ENCODE data around the gene OR4C45.
"Not testable (repeated sequence)": the region's sequence is repeated elsewhere in the genome, so short reads cannot be mapped to it uniquely, and the experiment has no call there.

The OR4C45 gene

GRCh38 chr11:50032574-50032973, at the start of gene OR4C45:
OR4C45 (plus strand) TSS chr11:50032874.
- Histone ChIP-seq H3K27me3 (ENCODE audit: insufficient read depth, low read depth, severe bottlenecking) (no peaks in the 10 kb centered on the region), H3K9me3 (ENCODE audit: severe bottlenecking) (no peaks in the 10 kb centered on the region), H3K36me3 (no peaks in the 10 kb centered on the region), H3K27ac (no peak within 1 kb of the TSS), H3K4me3 (ENCODE audit: low read depth, low read length) (no peak within 1 kb of the TSS)
- no peak for DNase-seq
- no peak for TF ChIP-seq CTCF (IDR thresholded peaks at IDR 0.05; ENCODE audit: low read depth, low read length)

- no peaks in the 10 kb centered on the region for H3K36me3 ChIP-seq
- no peaks in the 10 kb centered on the region for H3K27me3 ChIP-seq (ENCODE audit: insufficient read depth, low read depth, severe bottlenecking)
- no peaks in the 10 kb centered on the region for H3K9me3 ChIP-seq (ENCODE audit: severe bottlenecking)
- TF ChIP-seq CTCF (IDR thresholded peaks at IDR 0.05; ENCODE audit: low read depth, low read length): peak; percentile 68
- DNase-seq: peak; percentile 63
- H3K4me3 ChIP-seq (ENCODE audit: low read depth, low read length): no peak overlapping the region
- H3K27ac ChIP-seq: no peak overlapping the region
Measured at GRCh38 chr11:49995565-49995964, 37.1 kb upstream of the OR4C45 start.

GRCh38 chr11:50030193-50030592, 2.5 kb upstream of the OR4C45 start:
- no peak for TF ChIP-seq CTCF (IDR thresholded peaks at IDR 0.05; ENCODE audit: low read depth, low read length)
- H3K4me3 ChIP-seq (ENCODE audit: low read depth, low read length): no peak overlapping the region
- no peaks in the 10 kb centered on the region for H3K9me3 ChIP-seq (ENCODE audit: severe bottlenecking)
- no peak for DNase-seq
- H3K27me3 ChIP-seq (ENCODE audit: insufficient read depth, low read depth, severe bottlenecking): no peaks in the 10 kb centered on the region
- no peaks in the 10 kb centered on the region for H3K36me3 ChIP-seq
- no peak overlapping the region for H3K27ac ChIP-seq

- H3K9me3 ChIP-seq (ENCODE audit: severe bottlenecking); DNase-seq; H3K36me3 ChIP-seq; H3K27me3 ChIP-seq (ENCODE audit: insufficient read depth, low read depth, severe bottlenecking); H3K27ac ChIP-seq; H3K4me3 ChIP-seq (ENCODE audit: low read depth, low read length): not testable (repeated sequence)
Measured at GRCh38 chr11:50036239-50036638, 3.6 kb downstream of the OR4C45 start.

GRCh38 chr11:50037251-50037650, 4.6 kb downstream of the OR4C45 start:
- no peak for TF ChIP-seq CTCF (IDR thresholded peaks at IDR 0.05; ENCODE audit: low read depth, low read length)
- Histone ChIP-seq H3K27ac (no peak overlapping the region), H3K9me3 (ENCODE audit: severe bottlenecking) (no peaks in the 10 kb centered on the region), H3K4me3 (ENCODE audit: low read depth, low read length) (no peak overlapping the region), H3K36me3 (no peaks in the 10 kb centered on the region), H3K27me3 (ENCODE audit: insufficient read depth, low read depth, severe bottlenecking) (no peaks in the 10 kb centered on the region)
- DNase-seq: no peak

GRCh38 chr11:50044647-50045046, 12.0 kb downstream of the OR4C45 start:
- H3K9me3 ChIP-seq (ENCODE audit: severe bottlenecking): no peaks in the 10 kb centered on the region
- TF ChIP-seq CTCF (IDR thresholded peaks at IDR 0.05; ENCODE audit: low read depth, low read length): no peak
- no peak overlapping the region for H3K27ac ChIP-seq
- no peaks in the 10 kb centered on the region for H3K27me3 ChIP-seq (ENCODE audit: insufficient read depth, low read depth, severe bottlenecking)
- H3K36me3 ChIP-seq: no peaks in the 10 kb centered on the region
- no peak for DNase-seq
- H3K4me3 ChIP-seq (ENCODE audit: low read depth, low read length): no peak overlapping the region

- H3K27ac ChIP-seq; H3K9me3 ChIP-seq (ENCODE audit: severe bottlenecking); H3K27me3 ChIP-seq (ENCODE audit: insufficient read depth, low read depth, severe bottlenecking); H3K36me3 ChIP-seq; H3K4me3 ChIP-seq (ENCODE audit: low read depth, low read length); DNase-seq: not testable (repeated sequence)
Measured at GRCh38 chr11:50063056-50063455, 30.4 kb downstream of the OR4C45 start.

All from WERI-Rb-1 (cell line).